ENCODE measurements around the gene ALX4.

GRCh38 chr11:44275961-44276550 is 33.9 kb downstream of the ALX4 start:
- no peak for TF ChIP-seq CTCF (IDR thresholded peaks at IDR 0.05)
- no peak for TF ChIP-seq POLR2A (IDR thresholded peaks at IDR 0.05)

Data from testis (tissue), 2 donors.